ENCODE results near the gene MMP25. TPM values are rescaled to one million over a fixed set of nuclear protein-coding genes. Genes with fewer than 3 reads are reported as not detected.

The MMP25 gene
- total RNA-seq, 2 experiments from 2014 or later = 0.63 to 5.6 TPM

- Histone ChIP-seq H3K4me3 (ENCODE audit: low read depth, low read length, poor library complexity, severe bottlenecking) (no peak overlapping the region), H3K4me1 (ENCODE audit: insufficient read depth, low read length, poor library complexity, severe bottlenecking) (peaks cover 10% of the 10 kb centered on the region), H4K20me1 (ENCODE audit: insufficient read depth, low read length) (no peaks in the 10 kb centered on the region; the same call in 1 of the 2 replicates), H3K9me2 (ENCODE audit: insufficient read depth, low read length) (no peaks in the 10 kb centered on the region), H3K27ac (ENCODE audit: low read depth, low read length, poor library complexity, severe bottlenecking) (no peak overlapping the region), H3K36me3 (ENCODE audit: insufficient read depth, low read length) (peaks cover 16% of the 10 kb centered on the region), H3K4me2 (ENCODE audit: low read length) (no peak overlapping the region), H3K9me3 (ENCODE audit: low read length) (no peaks in the 10 kb centered on the region), H2AFZ (ENCODE audit: low read length) (no peak overlapping the region), H3K79me2 (ENCODE audit: insufficient read depth, low read depth, low read length) (no peaks in the 10 kb centered on the region)
- ChIA-PET CTCF (ENCODE audit: unreplicated experiment) (interaction anchor here (0.6 kb wide), 2 partner anchors 78 to 1066 kb away, joined by 3 read pairs; no protein-coding TSS in a partner anchor), POLR2A (interaction anchor here (1.2 kb wide), 1 partner anchor 25 kb away, joined by 4 read pairs; no protein-coding TSS in a partner anchor)
- TF ChIP-seq CTCF (conservative IDR thresholded peaks at IDR 0.05; ENCODE audit: low read length) (no peak), EZH2phosphoT487 (IDR thresholded peaks at IDR 0.05; ENCODE audit: borderline replicate concordance, low read depth, low read length) (no peak)
- no TSS peak for BruUV-seq (replicated peaks)
- DNase-seq (ENCODE audit: low spot score) = no peak
- intact Hi-C loops (cut with micrococcal nuclease; ENCODE audit: unreplicated experiment) = no loop called here
Observed at GRCh38 chr16:3029491-3030221, 16.7 kb upstream of the MMP25 start.

- H3K27ac ChIP-seq (ENCODE audit: low read depth, low read length, poor library complexity, severe bottlenecking) = no peak overlapping the region
Observed at GRCh38 chr16:3030222-3031212, 15.8 kb upstream of the MMP25 start.

More at GRCh38 chr16:3030222-3031212, 15.8 kb upstream of the MMP25 start:
- no peaks in the 10 kb centered on the region for H3K9me3 ChIP-seq (ENCODE audit: low read length)
- H3K4me2 ChIP-seq (ENCODE audit: low read length) = no peak overlapping the region
- intact Hi-C loops (cut with micrococcal nuclease; ENCODE audit: unreplicated experiment) = no loop called here
- H3K36me3 ChIP-seq (ENCODE audit: insufficient read depth, low read length) = peaks cover 16% of the 10 kb centered on the region
- H4K20me1 ChIP-seq (ENCODE audit: insufficient read depth, low read length) = no peaks in the 10 kb centered on the region; the same call in 1 of the 2 replicates
- POLR2A ChIA-PET = interaction anchor here (1.6 kb wide), 1 partner anchor 15 kb away, joined by 5 read pairs; no protein-coding TSS in a partner anchor
- no TSS peak for BruUV-seq (replicated peaks)
- peaks cover 10% of the 10 kb centered on the region for H3K4me1 ChIP-seq (ENCODE audit: insufficient read depth, low read length, poor library complexity, severe bottlenecking)
- no peak overlapping the region for H2AFZ ChIP-seq (ENCODE audit: low read length)
- H3K4me3 ChIP-seq (ENCODE audit: low read depth, low read length, poor library complexity, severe bottlenecking) = no peak overlapping the region
- CTCF ChIA-PET (ENCODE audit: unreplicated experiment) = interaction anchor here (1.1 kb wide), 1 partner anchor 23 kb away, joined by 3 read pairs; no protein-coding TSS in a partner anchor
- no peaks in the 10 kb centered on the region for H3K9me2 ChIP-seq (ENCODE audit: insufficient read depth, low read length)
- TF ChIP-seq CTCF (conservative IDR thresholded peaks at IDR 0.05; ENCODE audit: low read length) = no peak
- no peak for TF ChIP-seq EZH2phosphoT487 (IDR thresholded peaks at IDR 0.05; ENCODE audit: borderline replicate concordance, low read depth, low read length)
- H3K79me2 ChIP-seq (ENCODE audit: insufficient read depth, low read depth, low read length) = no peaks in the 10 kb centered on the region
- DNase-seq (ENCODE audit: low spot score) = no peak

Measured in OCI-LY7 (cell line).